Activated T-helper 2 cell treated with anti-CD3 and anti-CD28 coated beads, Interferon-gamma antibody, Interleukin-2, Interleukin-4, amounts not matched to agents 10 μg/mL and 5 μg/mL and 100 μg/mL, durations not matched to agents 14 hours and 24 hours and 36 hours (primary cell): ENCODE data around the gene PLEKHA7. TPM values are rescaled to one million over a fixed set of nuclear protein-coding genes. Genes with fewer than 3 reads are reported as not detected.
"Not testable (repeated sequence)": the region's sequence is repeated elsewhere in the genome, so short reads cannot be mapped to it uniquely, and the experiment has no call there.

Experiments used
- DNase-seq: peaks from one replicate; pipeline ENCODE4 v3.0.0; 2021; ENCODE audit warnings: low spot score
- H3K27ac Mint-ChIP-seq: one replicate; pipeline ENCODE4 v1.8.0; 2021; ENCODE audit warnings: mixed read lengths
- H3K27me3 Mint-ChIP-seq: one replicate; pipeline ENCODE4 v1.8.0; 2021; ENCODE audit warnings: low read depth, mixed read lengths
- H3K36me3 Mint-ChIP-seq: one replicate; pipeline ENCODE4 v1.8.0; 2021; ENCODE audit warnings: low read depth, mixed read lengths
- H3K4me1 Mint-ChIP-seq: one replicate; pipeline ENCODE4 v1.8.0; 2021; ENCODE audit warnings: low read depth, mixed read lengths
- H3K4me3 Mint-ChIP-seq: one replicate; pipeline ENCODE4 v1.8.0; 2021; ENCODE audit warnings: low read depth, mild to moderate bottlenecking, moderate library complexity, mixed read lengths
- H3K9me3 Mint-ChIP-seq: one replicate; pipeline ENCODE4 v1.8.0; 2021; ENCODE audit warnings: mixed read lengths
- intact Hi-C: fragments of 100-400 bp; cut with micrococcal nuclease; formaldehyde crosslinking; loops from one replicate; pipeline ENCODE4 v1.15.1; 2023
- total RNA-seq: library from RNA; stranded (reverse); gene quantifications from 2 replicates; pipeline ENCODE4 v1.2.3, GENCODE V29; 2022

PLEKHA7 gene
- total RNA-seq, 1 donor from 2014 or later = 51.3 TPM

DNA sequence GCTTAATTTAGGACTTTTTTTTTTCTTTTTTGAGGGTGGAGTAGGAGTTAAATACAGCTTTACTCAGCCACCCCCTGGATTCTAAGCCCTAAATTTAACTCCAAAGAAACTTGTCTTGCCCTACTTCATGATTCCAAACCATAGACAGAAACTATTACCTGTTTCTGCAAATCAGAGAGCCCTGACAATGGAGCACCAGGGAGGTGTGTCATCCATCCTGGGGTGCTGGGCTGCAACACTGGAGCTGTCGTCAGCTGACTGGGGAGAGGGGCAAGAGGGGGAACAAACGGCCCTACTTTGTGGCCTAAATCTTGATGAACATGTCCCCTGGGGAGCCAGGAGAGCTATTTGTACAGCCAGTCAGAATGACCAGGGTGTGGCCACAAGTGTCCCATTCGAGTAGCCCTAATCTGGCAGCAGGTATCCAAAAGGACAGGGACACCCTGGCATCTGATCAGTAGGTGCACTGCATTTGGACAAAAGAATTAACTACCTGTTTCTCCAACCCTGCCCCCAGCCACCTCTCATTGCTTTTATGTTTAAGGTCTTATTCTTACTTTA is 50.8 kb downstream of the PLEKHA7 start:
- Mint-ChIP-seq H3K9me3 (no peaks in the 10 kb centered on the region), H3K27ac (no peak overlapping the region), H3K4me3 (no peak overlapping the region), H3K27me3 (no peaks in the 10 kb centered on the region), H3K4me1 (peaks cover 1% of the 10 kb centered on the region), H3K36me3 (no peaks in the 10 kb centered on the region)
- no peak for DNase-seq
- intact Hi-C loops = no loop called here

DNA sequence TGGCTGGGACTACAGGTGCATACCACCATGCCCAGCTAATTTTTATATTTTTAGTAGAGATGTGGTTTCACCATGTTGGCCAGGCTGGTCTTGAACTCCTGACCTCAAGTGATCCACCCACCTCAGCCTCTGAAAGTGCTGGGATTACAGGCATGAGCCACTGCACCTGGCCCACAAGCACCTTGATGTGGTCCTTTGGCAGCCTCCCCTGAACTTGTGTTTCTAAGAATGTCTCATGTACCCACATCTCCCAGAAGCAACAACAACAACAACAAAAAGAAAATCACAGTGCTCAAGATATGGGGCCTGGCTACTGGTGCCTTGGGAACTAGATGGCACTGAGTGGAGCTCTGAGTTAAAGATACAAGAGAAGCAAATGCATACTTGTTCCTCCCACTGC is 51.6 kb downstream of the PLEKHA7 start:
- H3K36me3 Mint-ChIP-seq, H3K27me3 Mint-ChIP-seq, H3K9me3 Mint-ChIP-seq, intact Hi-C loops, DNase-seq, H3K4me3 Mint-ChIP-seq, H3K4me1 Mint-ChIP-seq, H3K27ac Mint-ChIP-seq: not testable (repeated sequence)

DNA sequence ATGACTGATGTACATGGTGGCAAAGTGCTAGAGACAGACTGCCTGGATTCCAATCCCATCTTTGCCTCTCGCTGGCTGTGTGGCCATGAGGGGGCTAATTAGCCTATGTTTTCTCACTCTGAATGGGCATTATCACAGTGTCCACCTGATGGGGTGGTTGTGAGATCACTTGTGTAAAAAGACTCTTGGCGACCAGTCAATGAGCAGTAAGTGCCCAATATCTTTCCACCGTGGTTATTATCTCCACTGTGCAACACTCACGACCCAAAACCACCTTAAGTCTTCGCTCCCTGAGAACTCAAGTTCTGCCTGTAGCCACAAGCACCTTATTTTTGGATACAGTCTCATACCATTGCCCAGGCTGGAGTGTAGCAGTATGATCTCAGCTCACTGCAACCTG is 52.1 kb downstream of the PLEKHA7 start:
- H3K27ac Mint-ChIP-seq = no peak overlapping the region
- H3K9me3 Mint-ChIP-seq = no peaks in the 10 kb centered on the region
- H3K27me3 Mint-ChIP-seq = no peaks in the 10 kb centered on the region
- peaks cover 1% of the 10 kb centered on the region for H3K4me1 Mint-ChIP-seq
- no peak overlapping the region for H3K4me3 Mint-ChIP-seq
- no peaks in the 10 kb centered on the region for H3K36me3 Mint-ChIP-seq
- no peak for DNase-seq
- intact Hi-C loops = no loop called here

DNA sequence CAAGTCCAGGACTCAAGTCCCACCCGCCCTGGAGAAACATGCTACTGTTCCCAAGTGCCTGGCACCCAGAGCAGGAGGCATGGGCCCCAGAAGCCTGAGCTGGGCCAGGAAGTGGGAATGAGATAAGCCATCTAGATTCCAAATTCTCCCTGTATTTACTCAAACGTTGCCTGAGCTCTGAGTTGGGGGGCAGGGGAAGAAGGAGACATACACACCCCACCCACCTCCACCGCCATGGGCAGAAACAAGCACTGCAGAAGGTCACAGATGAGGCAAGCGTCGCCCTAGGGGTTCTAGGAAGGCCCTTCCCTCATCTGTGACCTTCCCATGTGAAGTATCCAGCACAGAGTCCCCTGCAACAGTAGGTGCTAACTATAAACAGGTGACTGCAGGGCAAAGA is 54.0 kb downstream of the PLEKHA7 start:
- H3K27ac Mint-ChIP-seq = no peak overlapping the region

DNA sequence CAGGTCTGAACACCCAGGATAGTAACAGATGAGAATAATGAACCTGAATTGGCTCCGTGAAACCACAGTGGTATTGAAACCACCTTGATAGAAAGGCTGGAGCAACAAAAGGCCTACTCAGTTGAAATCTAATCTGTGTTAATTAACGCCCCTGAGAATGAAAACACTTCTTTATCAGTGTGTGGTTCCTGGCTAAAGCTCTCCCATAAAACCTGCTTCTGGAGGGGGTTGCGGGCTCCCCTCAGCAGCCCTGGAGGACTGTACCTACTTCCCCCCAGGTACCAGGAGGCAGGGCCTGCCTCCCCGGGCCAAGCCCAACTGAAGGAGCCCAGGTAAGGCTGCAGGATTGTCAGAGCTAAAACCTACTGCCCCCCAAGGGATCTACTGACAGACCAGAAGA is 54.6 kb downstream of the PLEKHA7 start:
- peaks cover 3% of the 10 kb centered on the region for H3K27me3 Mint-ChIP-seq
- H3K4me3 Mint-ChIP-seq = no peak overlapping the region
- no peak for DNase-seq
- no peaks in the 10 kb centered on the region for H3K36me3 Mint-ChIP-seq
- H3K4me1 Mint-ChIP-seq = peaks cover 1% of the 10 kb centered on the region
- no peaks in the 10 kb centered on the region for H3K9me3 Mint-ChIP-seq
- intact Hi-C loops = no loop called here
- H3K27ac Mint-ChIP-seq = no peak overlapping the region

More for the DNA sequence above, 54.0 kb downstream of the PLEKHA7 start:
- intact Hi-C loops = no loop called here
- no peaks in the 10 kb centered on the region for H3K9me3 Mint-ChIP-seq
- peaks cover 1% of the 10 kb centered on the region for H3K4me1 Mint-ChIP-seq
- DNase-seq = no peak
- peaks cover 1% of the 10 kb centered on the region for H3K27me3 Mint-ChIP-seq
- no peaks in the 10 kb centered on the region for H3K36me3 Mint-ChIP-seq
- no peak overlapping the region for H3K4me3 Mint-ChIP-seq

DNA sequence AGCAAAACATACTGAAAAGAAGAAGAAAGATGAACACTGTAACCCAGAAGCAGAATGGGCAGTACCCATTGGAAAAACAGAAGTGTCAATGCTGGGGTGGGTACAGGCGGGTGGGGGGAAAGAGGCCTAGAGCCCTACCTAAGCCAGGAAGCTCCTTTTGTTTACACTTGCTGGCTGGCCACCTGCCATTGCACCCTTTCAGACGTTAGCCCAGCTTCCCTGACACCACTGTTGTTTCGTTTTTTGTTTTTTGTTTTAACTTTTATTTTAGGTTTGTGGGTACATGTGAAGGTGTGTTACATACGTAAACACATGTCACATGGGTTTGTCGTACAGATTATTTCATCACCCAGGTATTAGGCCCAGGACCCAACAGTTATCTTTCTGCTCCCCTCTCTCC is 55.4 kb downstream of the PLEKHA7 start:
- peaks cover 3% of the 10 kb centered on the region for H3K27me3 Mint-ChIP-seq
- H3K36me3 Mint-ChIP-seq = no peaks in the 10 kb centered on the region
- intact Hi-C loops = no loop called here
- H3K4me1 Mint-ChIP-seq = peaks cover 1% of the 10 kb centered on the region
- H3K4me3 Mint-ChIP-seq = no peak overlapping the region
- no peaks in the 10 kb centered on the region for H3K9me3 Mint-ChIP-seq
- no peak overlapping the region for H3K27ac Mint-ChIP-seq
- DNase-seq = no peak

DNA sequence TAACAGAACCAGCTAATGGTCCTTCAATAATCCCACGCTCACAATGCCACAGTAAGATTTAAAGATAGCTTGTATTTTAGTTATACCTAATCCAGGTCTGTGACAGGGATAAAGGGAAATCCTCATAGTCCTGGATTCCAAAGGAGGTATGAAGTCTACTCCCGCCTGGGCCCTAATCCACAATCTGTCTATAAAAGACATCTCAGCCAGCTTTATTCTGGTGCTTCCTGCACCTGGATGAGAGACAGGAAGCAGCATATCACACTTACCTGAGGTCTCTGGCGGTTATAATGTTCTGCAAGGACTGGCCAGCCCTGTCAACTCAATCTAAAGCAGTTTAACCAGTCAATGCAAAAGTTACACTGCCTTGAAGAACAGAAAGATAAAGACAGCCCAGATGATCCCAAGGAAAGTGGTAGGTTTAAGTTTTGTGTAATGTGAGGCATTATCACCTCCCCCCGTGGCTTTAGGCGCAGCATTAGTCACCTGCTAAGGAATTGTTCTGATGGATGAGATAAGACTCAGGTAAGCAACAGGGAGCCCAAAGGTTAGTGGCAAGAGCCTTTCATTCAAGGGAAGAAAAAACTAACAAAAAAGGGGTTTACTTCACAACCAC is 57.6 kb downstream of the PLEKHA7 start:
- no peaks in the 10 kb centered on the region for H3K36me3 Mint-ChIP-seq
- peaks cover 6% of the 10 kb centered on the region for H3K27me3 Mint-ChIP-seq
- H3K9me3 Mint-ChIP-seq = no peaks in the 10 kb centered on the region
- H3K27ac Mint-ChIP-seq = no peak overlapping the region
- no peak for DNase-seq
- no peaks in the 10 kb centered on the region for H3K4me1 Mint-ChIP-seq
- no peak overlapping the region for H3K4me3 Mint-ChIP-seq
- intact Hi-C loops = no loop called here

DNA sequence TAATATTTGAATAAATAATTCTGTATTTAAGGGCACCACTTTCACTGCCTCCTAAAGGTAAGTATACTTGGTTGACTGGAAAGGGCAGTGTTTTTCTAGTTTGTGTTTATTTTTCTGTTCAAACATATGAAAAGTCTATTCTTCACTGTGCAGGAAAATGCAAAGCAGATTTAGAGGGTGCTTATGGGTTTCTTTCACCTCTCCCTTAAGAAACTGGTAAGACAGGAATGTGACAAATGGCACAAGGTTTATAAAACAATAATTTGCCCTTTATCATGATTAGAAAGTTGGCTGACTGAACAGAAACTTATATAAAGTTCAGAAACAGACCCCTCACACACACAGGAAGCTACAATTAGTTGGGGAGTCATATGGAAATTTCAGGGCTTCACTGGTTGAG is 60.6 kb downstream of the PLEKHA7 start:
- peaks cover 10% of the 10 kb centered on the region for H3K27me3 Mint-ChIP-seq

DNA sequence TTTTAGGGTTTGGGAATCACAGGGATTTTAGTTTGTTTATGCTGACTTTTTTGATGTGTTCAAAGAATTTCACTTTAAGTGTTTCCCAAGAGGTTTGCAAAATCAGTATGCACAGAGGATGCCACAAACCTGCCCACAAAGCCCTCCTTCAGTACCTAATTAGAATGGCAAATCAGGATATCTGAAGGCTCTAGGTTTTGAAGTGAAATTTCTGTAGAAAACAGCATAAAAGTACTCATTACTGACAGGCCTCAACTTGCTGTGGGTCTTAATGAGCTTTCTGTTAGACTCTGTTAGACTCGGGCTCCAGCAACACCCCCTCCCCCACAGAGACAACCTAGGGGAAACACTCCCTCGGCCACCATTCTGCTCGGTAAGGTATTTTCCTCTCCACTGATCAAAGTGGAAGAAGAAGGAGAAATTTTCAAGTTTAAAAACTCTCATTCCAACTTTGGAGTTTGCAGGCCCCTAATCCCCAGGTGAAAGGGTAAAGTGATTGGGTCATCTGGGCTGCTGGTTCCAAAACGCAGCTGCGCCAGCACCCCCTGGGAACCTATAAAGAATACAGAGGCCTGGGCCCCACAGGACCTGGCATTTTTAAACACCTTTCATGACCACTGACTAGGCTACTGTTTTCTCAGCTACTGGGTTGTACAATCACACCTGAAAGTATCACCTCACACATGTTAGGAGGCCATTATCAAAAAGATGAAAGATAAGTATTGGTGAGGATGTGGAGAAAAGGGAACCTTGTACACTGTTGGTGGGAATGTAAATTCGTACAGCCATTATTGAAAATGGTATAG is 67.5 kb downstream of the PLEKHA7 start:
- intact Hi-C loops = loop anchor here (1.0 kb wide), 1 partner anchor 117 kb away; no protein-coding TSS in a partner anchor
- peaks cover 2% of the 10 kb centered on the region for H3K4me1 Mint-ChIP-seq

More for the DNA sequence above, 60.6 kb downstream of the PLEKHA7 start:
- no peaks in the 10 kb centered on the region for H3K36me3 Mint-ChIP-seq
- no peaks in the 10 kb centered on the region for H3K9me3 Mint-ChIP-seq
- H3K4me3 Mint-ChIP-seq = no peak overlapping the region
- intact Hi-C loops = no loop called here
- no peak for DNase-seq
- no peaks in the 10 kb centered on the region for H3K4me1 Mint-ChIP-seq
- no peak overlapping the region for H3K27ac Mint-ChIP-seq

DNA sequence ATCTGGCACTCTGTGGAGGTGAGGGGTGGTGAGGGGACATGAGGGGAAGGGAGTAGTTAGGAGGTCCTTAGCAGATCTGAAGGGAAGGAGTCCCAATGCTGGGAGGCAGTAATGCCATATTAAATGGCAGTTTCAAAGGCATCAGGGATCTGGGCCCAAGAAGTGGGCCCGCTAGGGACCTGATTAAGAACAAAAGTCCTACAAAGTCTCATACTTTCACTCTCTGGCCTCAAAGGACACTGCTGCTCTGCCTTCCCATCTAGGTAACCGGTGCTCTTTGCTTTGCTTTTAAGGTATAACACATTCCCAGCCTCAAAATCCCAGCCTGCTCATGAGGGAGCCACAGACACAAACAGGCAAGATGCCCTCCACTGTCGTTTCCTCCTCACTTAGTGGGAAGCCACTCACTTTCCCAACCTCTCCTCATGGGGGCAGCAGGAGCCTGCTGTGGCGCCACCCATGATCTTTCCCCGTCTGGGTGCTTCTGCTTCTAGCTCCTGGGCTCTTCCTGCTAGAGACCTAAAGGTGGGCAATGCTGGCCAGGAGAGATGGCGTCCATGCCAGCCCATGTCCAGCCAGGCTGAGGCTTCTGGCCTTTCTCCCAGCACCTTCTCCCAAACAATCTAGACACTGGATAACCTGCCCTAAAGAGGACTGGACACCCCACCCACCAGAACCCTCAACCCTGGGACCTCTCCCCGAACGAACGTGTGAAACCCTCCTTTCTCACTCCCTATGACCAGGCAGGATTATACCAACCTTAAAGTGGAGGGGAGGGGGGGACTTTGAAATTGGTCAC is 68.3 kb downstream of the PLEKHA7 start:
- Mint-ChIP-seq H3K9me3 (no peaks in the 10 kb centered on the region), H3K27me3 (peaks cover 6% of the 10 kb centered on the region), H3K4me3 (no peak overlapping the region), H3K27ac (no peak overlapping the region), H3K4me1 (peaks cover 2% of the 10 kb centered on the region), H3K36me3 (no peaks in the 10 kb centered on the region)
- intact Hi-C loops = loop anchor here (1.0 kb wide), 1 partner anchor 117 kb away; no protein-coding TSS in a partner anchor
- no peak for DNase-seq

More for the DNA sequence above, 67.5 kb downstream of the PLEKHA7 start:
- no peak for DNase-seq
- Mint-ChIP-seq H3K27me3 (peaks cover 8% of the 10 kb centered on the region), H3K9me3 (no peaks in the 10 kb centered on the region), H3K27ac (no peak overlapping the region), H3K4me3 (no peak overlapping the region), H3K36me3 (no peaks in the 10 kb centered on the region)

DNA sequence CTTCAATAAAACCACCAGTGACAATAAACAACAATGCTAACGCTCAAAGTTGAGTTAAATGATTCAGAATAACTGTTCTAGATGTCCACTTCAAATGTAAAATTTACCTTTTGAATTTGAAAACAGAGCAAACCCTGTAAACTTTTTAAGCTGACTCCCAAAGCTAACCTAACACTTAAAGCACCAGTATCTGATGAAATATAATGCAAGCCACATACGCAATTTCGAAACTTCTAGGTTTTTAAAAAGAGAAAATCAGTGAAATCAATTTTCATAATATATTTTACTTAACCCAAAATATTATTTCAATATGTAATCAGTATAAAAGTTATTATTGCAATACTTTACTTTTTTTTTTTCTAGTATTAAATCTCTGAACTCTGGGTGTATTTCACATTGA is 71.3 kb downstream of the PLEKHA7 start:
- peaks cover 5% of the 10 kb centered on the region for H3K27me3 Mint-ChIP-seq
- H3K9me3 Mint-ChIP-seq = no peaks in the 10 kb centered on the region
- H3K36me3 Mint-ChIP-seq = no peaks in the 10 kb centered on the region
- DNase-seq = no peak
- H3K4me1 Mint-ChIP-seq = peaks cover 2% of the 10 kb centered on the region
- intact Hi-C loops = no loop called here
- no peak overlapping the region for H3K4me3 Mint-ChIP-seq
- H3K27ac Mint-ChIP-seq = no peak overlapping the region

DNA sequence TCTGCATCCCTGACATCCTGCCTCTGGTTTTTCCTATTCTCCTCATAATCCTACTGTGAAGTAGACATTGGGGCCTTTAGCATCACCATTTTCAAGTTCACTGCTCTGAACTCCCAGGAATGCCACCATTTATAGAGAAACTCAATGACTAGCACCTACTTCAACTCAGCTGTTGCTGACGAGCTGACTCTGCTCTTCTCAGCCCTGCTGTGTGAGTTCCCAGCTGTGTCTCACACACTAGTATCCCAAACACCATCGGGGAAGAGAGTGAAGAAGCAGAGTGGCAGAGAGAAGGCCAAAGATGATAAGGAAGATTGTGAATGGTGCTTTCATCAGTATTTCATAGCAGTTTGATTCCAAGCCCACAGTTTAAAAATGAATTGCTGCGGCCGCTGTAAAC is 71.9 kb downstream of the PLEKHA7 start:
- H3K9me3 Mint-ChIP-seq = no peaks in the 10 kb centered on the region
- no peaks in the 10 kb centered on the region for H3K36me3 Mint-ChIP-seq
- H3K4me3 Mint-ChIP-seq = no peak overlapping the region
- peaks cover 2% of the 10 kb centered on the region for H3K4me1 Mint-ChIP-seq
- intact Hi-C loops = no loop called here
- DNase-seq = no peak
- peaks cover 5% of the 10 kb centered on the region for H3K27me3 Mint-ChIP-seq
- H3K27ac Mint-ChIP-seq = no peak overlapping the region
